ENCODE measurements around the gene PRDX4. TPM values are rescaled to one million over a fixed set of nuclear protein-coding genes. Genes with fewer than 3 reads are reported as not detected.

Gene PRDX4
- total and polyA plus RNA-seq, 10 of the 15 experiments (the other 5 are each of a cell fraction or from before 2014, with no cell fraction given) = 11.1 to 121 (median 59.1) TPM

DNA sequence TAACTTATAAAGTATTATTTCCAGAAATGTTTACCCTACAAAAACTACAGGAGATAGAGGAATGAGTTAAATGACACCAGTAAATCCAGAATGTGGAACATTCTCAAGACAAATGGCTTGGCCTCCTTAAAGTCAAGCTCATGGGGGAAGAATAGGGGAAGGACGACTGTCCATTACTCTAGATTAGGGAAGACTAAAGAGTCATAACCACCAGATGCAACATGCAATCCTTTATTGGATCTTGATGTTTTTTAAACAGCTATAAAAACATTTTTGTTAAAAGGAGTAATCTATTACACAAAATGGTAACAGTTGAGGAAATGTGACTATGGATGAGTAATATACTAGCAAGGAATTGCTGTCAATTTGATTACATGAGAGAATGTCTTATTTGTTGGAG lies 64.7 kb downstream of the PRDX4 start:
- intact Hi-C loops (cut with micrococcal nuclease; ENCODE audit: unreplicated experiment) (no loop called here), in situ Hi-C loops (cut with MboI) (no loop called here)
- peaks cover 1% of the 10 kb centered on the region for H3K79me2 ChIP-seq (ENCODE audit: control insufficient read depth, insufficient read depth, low read length)
- ChIA-PET RAD21 (ENCODE audit: unreplicated experiment) (no interaction called here), CTCF (interaction anchor here (0.5 to 1.4 kb wide), 3 partner anchors 32 to 511 kb away, joined by 3 to 7 read pairs (median 3); no protein-coding TSS in a partner anchor), POLR2A (interaction anchor here (0.6 kb wide), 2 partner anchors 13 to 22 kb away, joined by 3 read pairs; no protein-coding TSS in a partner anchor), SMC1A (ENCODE audit: uncharacterized antibody, unreplicated experiment) (interaction anchor here (1.0 to 1.4 kb wide), 3 partner anchors 11 to 511 kb away, joined by 3 to 5 read pairs (median 4); partner anchors contain the start of gene ACOT9)
- peak overlapping the region; percentile 38; the same call in 1 of the 2 replicates for H3K4me2 ChIP-seq (ENCODE audit: control insufficient read depth, insufficient read depth)
- ATAC-seq = no peak
- no peak for DNase-seq (ENCODE audit: low read depth, low spot score)
- no TSS peak for BruUV-seq (replicated peaks)
- H3K36me3 ChIP-seq (ENCODE audit: control insufficient read depth in 2 of 2, insufficient read depth in 2 of 2, low read length in 1 of 2) = no peaks in the 10 kb centered on the region; a peak in 1 of 4 replicates
- TF ChIP-seq PAX8 (IDR thresholded peaks at IDR 0.05) = no peak
- TF ChIP-seq BHLHE40 (IDR thresholded peaks at IDR 0.05; ENCODE audit: borderline replicate concordance in 1 of 2, low read depth in 2 of 2, low read length in 1 of 2) = no peak
- TF ChIP-seq CHD1 (IDR thresholded peaks at IDR 0.05; ENCODE audit: low read depth, low read length) = no peak
- TF ChIP-seq FOXK2 (IDR thresholded peaks at IDR 0.05) = no peak
- TF ChIP-seq GABPA (IDR thresholded peaks at IDR 0.05; ENCODE audit: low read depth) = no peak
- no peak for TF ChIP-seq HCFC1 (IDR thresholded peaks at IDR 0.05; ENCODE audit: low read length)
- no peak for TF ChIP-seq ZNF274 (IDR thresholded peaks at IDR 0.05; ENCODE audit: insufficient read depth, insufficient read length)
- TF ChIP-seq YBX1 (IDR thresholded peaks at IDR 0.05) = no peak
- TF ChIP-seq HDGF (IDR thresholded peaks at IDR 0.05) = no peak
- TF ChIP-seq TARDBP (IDR thresholded peaks at IDR 0.05; ENCODE audit: borderline replicate concordance) = no peak
- TF ChIP-seq RFX5 (IDR thresholded peaks at IDR 0.05; ENCODE audit: low read depth, low read length) = no peak
- TF ChIP-seq CREB1 (IDR thresholded peaks at IDR 0.05; ENCODE audit: low read depth) = no peak
- H3K4me1 ChIP-seq (ENCODE audit: control insufficient read depth, insufficient read depth, low read length) = peaks cover 6% of the 10 kb centered on the region
- peak overlapping the region; percentile 28 for H3K27ac ChIP-seq (ENCODE audit: control insufficient read depth, insufficient read depth)
- H3K9me3 ChIP-seq (replicated peaks; ENCODE audit: control insufficient read depth, insufficient read depth, low read length) = no peaks in the 10 kb centered on the region; the same call in 2 of the 3 replicates
- H4K20me1 ChIP-seq (ENCODE audit: control insufficient read depth, insufficient read depth) = no peaks in the 10 kb centered on the region
- no peak overlapping the region for H3K9ac ChIP-seq (ENCODE audit: control insufficient read depth, insufficient read depth, low read length)
- H3K4me3 ChIP-seq = no peak overlapping the region
- no peak for FAIRE-seq
- no peak overlapping the region for H2AFZ ChIP-seq (ENCODE audit: control insufficient read depth, low read depth, low read length)
- WGBS (ENCODE audit: insufficient coverage, insufficient replicate concordance, low lambda C conversion rate, missing lambda C conversion rate) = 78% methylated on average over 1 of the region's 1 CpG
- no peaks in the 10 kb centered on the region for H3K27me3 ChIP-seq (replicated peaks in 1 of 2; ENCODE audit: control insufficient read depth in 2 of 2, insufficient read depth in 2 of 2, low read length in 1 of 2)

Data from GM12878 (cell line).